ENCODE results near the gene WDR83. TPM values are rescaled to one million over a fixed set of nuclear protein-coding genes. Genes with fewer than 3 reads are reported as not detected.
A peak's percentile ranks its signal among the peaks of the same experiment; 100 is the strongest.

WDR83 gene
- total RNA-seq, 1 donor from 2014 or later, result 7.2 TPM

DNA sequence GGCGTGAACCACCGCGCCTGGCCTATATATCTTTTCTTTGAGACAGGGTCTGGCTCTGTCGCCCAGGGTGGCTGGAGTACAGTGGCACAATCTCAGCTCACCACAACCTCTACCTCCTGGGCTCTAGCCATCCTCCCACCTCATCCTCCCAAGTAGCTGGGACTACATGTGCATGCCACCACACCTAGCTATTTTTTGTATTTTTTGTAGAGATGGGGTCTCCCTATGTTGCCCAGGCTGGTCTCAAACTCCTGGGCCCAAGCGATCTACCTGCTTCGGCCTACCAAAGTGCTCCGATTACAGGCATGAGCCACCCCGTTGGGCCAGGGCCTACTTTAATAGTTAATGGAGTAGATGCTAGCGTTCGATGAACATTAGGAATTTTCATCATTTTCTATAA lies 53.7 kb downstream of the WDR83 start:
- no peak for DNase-seq

- peak; percentile 46 for DNase-seq
These were observed 54.4 kb downstream of the WDR83 start for GRCh38 chr19:12720851-12721655.

GRCh38 chr19:12721656-12722565 lies 55.3 kb downstream of the WDR83 start:
- DNase-seq, result peak; percentile 88

DNA sequence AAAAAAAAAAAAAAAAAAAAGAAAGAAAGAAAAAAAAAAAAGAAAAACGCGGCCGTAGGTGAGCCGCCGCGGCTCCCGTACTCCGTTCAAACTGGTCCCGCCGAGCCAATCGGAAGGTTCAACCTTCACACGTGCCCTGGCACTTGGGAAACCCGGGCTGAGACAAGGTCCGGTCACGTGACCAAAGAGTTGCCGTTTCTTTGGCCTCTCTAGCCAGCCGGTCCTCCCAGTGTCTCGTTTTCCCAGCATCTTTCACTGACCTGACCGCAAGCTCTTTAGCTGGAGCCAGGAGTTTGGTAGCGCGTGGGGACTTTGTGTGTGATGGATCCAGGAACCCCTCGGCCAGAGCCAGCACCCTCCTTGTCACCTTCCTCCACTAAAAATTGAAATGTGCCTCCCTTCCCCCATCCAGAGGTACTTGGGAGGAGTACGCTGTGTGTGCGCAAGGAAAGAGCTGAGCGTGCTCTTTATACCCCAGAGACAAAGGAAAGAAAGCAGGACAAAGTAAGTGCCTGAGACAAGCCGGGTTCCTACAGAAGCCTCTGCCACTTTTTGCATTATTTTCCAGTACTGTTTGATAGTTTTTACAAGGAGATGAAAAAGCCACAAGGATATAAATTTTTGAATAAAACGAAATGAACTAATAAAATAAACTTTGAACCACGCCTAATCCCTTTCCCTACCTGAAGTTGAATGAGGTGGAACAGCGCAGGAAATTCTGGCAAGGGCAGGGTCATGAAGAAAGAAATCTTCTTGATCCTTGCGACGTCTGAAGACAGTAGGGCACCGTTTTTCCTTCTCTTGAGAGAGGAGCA lies 56.2 kb downstream of the WDR83 start:
- DNase-seq, result peak; percentile 99

GRCh38 chr19:12723381-12723640 lies 56.7 kb downstream of the WDR83 start:
- DNase-seq, result no peak

- DNase-seq, result peak; percentile 80
These were observed 57.2 kb downstream of the WDR83 start, which contains the start of gene TNPO2 for GRCh38 chr19:12723641-12724426. Gene TNPO2, minus strand, starts transcription at chr19:12723932. Its CDS starts 2,955 bp downstream, at chr19:12720977.

Small RNA genes lying within 50 kb of the gene (small RNA-seq; reads per million reads assigned to genes)
- gene SNORD41 (ENCODE audit: low replicate concordance), result 39.4 reads per million, percentile 96 among the genes with 10 or more reads in this experiment

Other genes with a start within 250 kb of the WDR83 start
- 11.1 TPM for gene ZNF443, start 225.8 kb upstream of the WDR83 start, total RNA-seq
- gene ZNF709, start 182.0 kb upstream of the WDR83 start, total RNA-seq, result 7.0 TPM
- gene ZNF564, start 115.3 kb upstream of the WDR83 start, total RNA-seq, result 13.2 TPM
- 6.1 TPM for gene ZNF490, start 56.0 kb upstream of the WDR83 start, total RNA-seq
- 26.3 TPM for gene ZNF791, start 55.9 kb upstream of the WDR83 start, total RNA-seq
- gene MAN2B1, start 65 bp upstream of the WDR83 start, total RNA-seq, result 44.5 TPM
- gene DHPS, start 15.1 kb downstream of the WDR83 start, total RNA-seq, result 64.5 TPM
- not detected for gene GNG14, start 21.2 kb downstream of the WDR83 start, total RNA-seq
- 8.0 TPM for gene FBXW9, start 29.8 kb downstream of the WDR83 start, total RNA-seq
- 44.7 TPM for gene TNPO2, start 57.1 kb downstream of the WDR83 start, total RNA-seq
- gene TRIR, start 67.9 kb downstream of the WDR83 start, total RNA-seq, result 121 TPM
- gene GET3, start 70.7 kb downstream of the WDR83 start, total RNA-seq, result 42.9 TPM
- not detected for gene BEST2, start 85.0 kb downstream of the WDR83 start, total RNA-seq
- gene HOOK2, start 108.7 kb downstream of the WDR83 start, total RNA-seq, result 68.5 TPM
- 157 TPM for gene JUNB, start 124.7 kb downstream of the WDR83 start, total RNA-seq
- gene PRDX2, start 135.0 kb downstream of the WDR83 start, total RNA-seq, result 304 TPM
- gene THSD8, start 135.3 kb downstream of the WDR83 start, total RNA-seq, result not detected
- gene RNASEH2A, start 139.8 kb downstream of the WDR83 start, total RNA-seq, result 10.4 TPM
- not detected for gene RTBDN, start 167.8 kb downstream of the WDR83 start, total RNA-seq
- 0.92 TPM for gene MAST1, start 171.7 kb downstream of the WDR83 start, total RNA-seq
- 9.1 TPM for gene DNASE2, start 214.6 kb downstream of the WDR83 start, total RNA-seq
- gene KLF1, start 220.4 kb downstream of the WDR83 start, total RNA-seq, result 1.6 TPM
- gene GCDH, start 224.4 kb downstream of the WDR83 start, total RNA-seq, result 46.5 TPM

All from tongue (tissue), 3 donors.